Endothelial cell of umbilical vein (primary cell): ENCODE measurements around the gene KCP. TPM values are rescaled to one million over a fixed set of nuclear protein-coding genes. Genes with fewer than 3 reads are reported as not detected.

Experiments
- BruUV-seq: library from RNA; stranded (reverse); fragments of 400-500 nt; replicated peaks from 2 replicates; lab custom pipeline; 2021; lab: Mats Ljungman, UMichigan
- CTCF ChIA-PET: fragments of 300-600, 350-600 bp; sonication (Branson Sonifier 250); formaldehyde crosslinking; loops from one replicate; lab custom pipeline; 2021; ENCODE audit warnings: antibody characterized with exemption, inconsistent platforms; lab: Charles Lee
- POLR2A ChIA-PET: fragments of 300-600, 350-600 bp; sonication (Branson Sonifier 250); formaldehyde crosslinking; loops from one replicate; lab custom pipeline; 2021; ENCODE audit warnings: antibody characterized with exemption, inconsistent platforms; lab: Charles Lee
- DNase-seq: peaks from one replicate; pipeline ENCODE4 v3.0.0-alpha.2; 2011; ENCODE audit warnings: low read depth, low spot score
- FAIRE-seq: peaks from 2 replicates; lab custom pipeline; 2011; peaks lifted over from hg19 to GRCh38; lab: Jason Lieb, UNC
- H2AFZ ChIP-seq: 2 replicates; pipeline ENCODE4 v1.6.0; 2012; ENCODE audit warnings: low read depth, low read length, control low read depth, inconsistent platforms
- H3K27ac ChIP-seq: 2 replicates; pipeline ENCODE4 v1.5.1; 2011; ENCODE audit warnings: low read depth, mild to moderate bottlenecking, control low read depth, low read length, moderate library complexity; ENCODE audit not compliant: insufficient read depth
- H3K27me3 ChIP-seq, 2 experiments: 2 replicates each; pipeline versions ENCODE4 v1.6.0 to v1.6.1; 2011; ENCODE audit warnings: low read length in 2 of 2, mixed read lengths in 1 of 2; ENCODE audit not compliant: control insufficient read depth in 2 of 2, insufficient read depth in 2 of 2
- H3K36me3 ChIP-seq, 2 experiments: 2 replicates in 1 of 2; 3 replicates in 1 of 2; pipeline ENCODE4 v1.5.1; 2011; ENCODE audit warnings: low read length in 2 of 2, mild to moderate bottlenecking in 1 of 2, moderate library complexity in 1 of 2; ENCODE audit not compliant: control insufficient read depth in 2 of 2, insufficient read depth in 2 of 2; ENCODE audit errors: extremely low read depth in 1 of 2
- H3K4me1 ChIP-seq: 3 replicates; pipeline ENCODE4 v1.5.1; 2011; ENCODE audit warnings: mild to moderate bottlenecking, low read length; ENCODE audit not compliant: control insufficient read depth, insufficient read depth; ENCODE audit errors: extremely low read depth
- H3K4me2 ChIP-seq: 2 replicates; pipeline ENCODE4 v1.6.1; 2011; ENCODE audit warnings: low read length, control low read depth, mixed read lengths; ENCODE audit not compliant: insufficient read depth
- H3K4me3 ChIP-seq, 3 experiments: fragments of 200-600 bp in 1 of 3; sonication (generic), shearing (Covaris generic) in 1 of 3; replicated peaks in 1 of 3; 2 replicates each; pipeline ENCODE4 v1.5.1; 2011 to 2016; ENCODE audit warnings: control low read depth in 3 of 3, low read length in 3 of 3, mild to moderate bottlenecking in 2 of 3, inconsistent platforms in 1 of 3, low read depth in 1 of 3, moderate library complexity in 1 of 3; ENCODE audit not compliant: insufficient read depth in 1 of 3
- H3K79me2 ChIP-seq: 2 replicates; pipeline ENCODE4 v1.6.0; 2012; ENCODE audit warnings: low read length, inconsistent platforms; ENCODE audit not compliant: control insufficient read depth, insufficient read depth
- H3K9ac ChIP-seq: replicated peaks from 2 replicates; pipeline ENCODE3; 2011; ENCODE audit warnings: low read length, control low read depth; ENCODE audit not compliant: insufficient read depth; ENCODE audit errors: extremely low read depth
- H3K9me1 ChIP-seq: replicated peaks from 3 replicates; pipeline ENCODE4 v1.6.0; 2011; ENCODE audit warnings: mild to moderate bottlenecking, low read length; ENCODE audit not compliant: control insufficient read depth, insufficient read depth; ENCODE audit errors: extremely low read depth
- H3K9me3 ChIP-seq: replicated peaks from 2 replicates; pipeline ENCODE4 v1.5.1; 2012; ENCODE audit warnings: low read length, inconsistent platforms; ENCODE audit not compliant: control insufficient read depth, insufficient read depth
- H4K20me1 ChIP-seq: replicated peaks from 2 replicates; pipeline ENCODE3; 2011; ENCODE audit warnings: mild to moderate bottlenecking, low read length; ENCODE audit not compliant: control insufficient read depth, insufficient read depth; ENCODE audit errors: extremely low read depth
- EZH2 ChIP-seq: IDR thresholded peaks from 2 replicates; pipeline ENCODE4 v1.6.1; 2012; ENCODE audit warnings: borderline replicate concordance, low read depth, mild to moderate bottlenecking, moderate library complexity, low read length, inconsistent platforms; ENCODE audit not compliant: severe bottlenecking
- FOS ChIP-seq: IDR thresholded peaks from 2 replicates; pipeline ENCODE4 v1.6.1; 2011; ENCODE audit warnings: mild to moderate bottlenecking, low read length, moderate library complexity, borderline replicate concordance; ENCODE audit not compliant: insufficient read depth
- GATA2 ChIP-seq: IDR thresholded peaks from 2 replicates; pipeline ENCODE4 v1.7.0; 2011; ENCODE audit warnings: low read depth, mild to moderate bottlenecking, moderate library complexity, mixed read lengths, low read length; ENCODE audit not compliant: insufficient read length, insufficient read depth
- JUN ChIP-seq: IDR thresholded peaks from 2 replicates; pipeline ENCODE4 v1.6.1; 2011; ENCODE audit warnings: borderline replicate concordance, low read depth; ENCODE audit not compliant: insufficient read length, insufficient read depth
- MYC ChIP-seq: IDR thresholded peaks from one replicate; pipeline ENCODE4 v1.6.1; 2011; ENCODE audit warnings: mild to moderate bottlenecking, low read depth, low read length
- POLR2A ChIP-seq: IDR thresholded peaks from 2 replicates; pipeline ENCODE4 v1.6.1; 2012; ENCODE audit warnings: low read depth, mild to moderate bottlenecking, control low read depth, low read length
- POLR2AphosphoS5 ChIP-seq: IDR thresholded peaks from 2 replicates; pipeline ENCODE4 v1.6.1; 2012; ENCODE audit warnings: low read depth, mild to moderate bottlenecking, control low read depth, low read length, moderate library complexity; ENCODE audit not compliant: insufficient read depth
- dilution Hi-C: fragments of 300-500 bp; cut with MboI; formaldehyde crosslinking; loops from one replicate; pipeline ENCODE4 v1.15.0; 2019; ENCODE audit warnings: low sequenced_read_pairs; ENCODE audit not compliant: extremely low pct_ligation_motif_present
- intact Hi-C: fragments of 100-400 bp; cut with micrococcal nuclease; formaldehyde crosslinking; loops from one replicate; pipeline ENCODE4 v1.10.0; 2022
- polyA plus RNA-seq, 4 experiments: library from polyadenylated mRNA; depleted of rRNA in 3 of 4; stranded (reverse) in 3 of 4; unstranded in 1 of 4; fragments of >200 nt; gene quantifications; 2 replicates each; pipeline versions ENCODE4 v1.2.1 to v1.2.3, GENCODE V29; 2011 to 2012; ENCODE audit warnings: missing spikeins in 1 of 4
- total RNA-seq: library from RNA; stranded (reverse); gene quantifications from 2 replicates; pipeline ENCODE4 v1.2.3, GENCODE V29; 2021
- TF ChIP-seq, protein P1 (sequence below), 2 donors: IDR thresholded peaks; 1 replicate in 1 of 2; 2 replicates in 1 of 2; pipeline ENCODE4 v1.5.1; 2011; ENCODE audit warnings: low read length in 2 of 2, mild to moderate bottlenecking in 2 of 2, moderate library complexity in 2 of 2, control low read depth in 1 of 2, inconsistent platforms in 1 of 2, low read depth in 1 of 2; ENCODE audit not compliant: insufficient read depth in 1 of 2; ENCODE audit errors: extremely low read depth in 1 of 2
- TF ChIP-seq, protein P2 (sequence below): IDR thresholded peaks from 2 replicates; pipeline ENCODE4 v1.6.1; 2011; ENCODE audit not compliant: insufficient read depth, insufficient read length

Gene KCP
- total and polyA plus RNA-seq, 2 donors (not counting 3 experiments of a cell fraction or from before 2014, with no cell fraction given) = not detected

DNA sequence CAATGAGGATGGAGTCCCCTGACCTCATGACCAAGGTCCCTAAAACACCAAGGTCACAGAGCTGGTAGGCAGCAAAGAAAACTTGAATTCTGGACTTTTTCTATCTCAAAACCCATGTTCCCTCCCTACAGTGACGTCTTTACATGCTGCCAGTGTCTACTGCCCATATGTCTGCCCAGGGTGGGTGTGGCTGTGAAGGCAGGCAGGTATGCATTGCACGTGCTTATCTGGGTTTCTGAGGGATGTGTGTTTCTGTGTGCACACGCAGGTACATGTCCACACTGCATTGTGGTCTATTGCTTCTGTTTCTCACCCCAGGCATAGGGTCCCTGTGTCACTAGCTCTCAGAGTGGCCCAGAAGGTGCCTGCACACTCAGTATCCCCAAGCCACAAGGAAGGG lies 34.4 kb downstream of the KCP start:
- TF ChIP-seq, protein P1, sequence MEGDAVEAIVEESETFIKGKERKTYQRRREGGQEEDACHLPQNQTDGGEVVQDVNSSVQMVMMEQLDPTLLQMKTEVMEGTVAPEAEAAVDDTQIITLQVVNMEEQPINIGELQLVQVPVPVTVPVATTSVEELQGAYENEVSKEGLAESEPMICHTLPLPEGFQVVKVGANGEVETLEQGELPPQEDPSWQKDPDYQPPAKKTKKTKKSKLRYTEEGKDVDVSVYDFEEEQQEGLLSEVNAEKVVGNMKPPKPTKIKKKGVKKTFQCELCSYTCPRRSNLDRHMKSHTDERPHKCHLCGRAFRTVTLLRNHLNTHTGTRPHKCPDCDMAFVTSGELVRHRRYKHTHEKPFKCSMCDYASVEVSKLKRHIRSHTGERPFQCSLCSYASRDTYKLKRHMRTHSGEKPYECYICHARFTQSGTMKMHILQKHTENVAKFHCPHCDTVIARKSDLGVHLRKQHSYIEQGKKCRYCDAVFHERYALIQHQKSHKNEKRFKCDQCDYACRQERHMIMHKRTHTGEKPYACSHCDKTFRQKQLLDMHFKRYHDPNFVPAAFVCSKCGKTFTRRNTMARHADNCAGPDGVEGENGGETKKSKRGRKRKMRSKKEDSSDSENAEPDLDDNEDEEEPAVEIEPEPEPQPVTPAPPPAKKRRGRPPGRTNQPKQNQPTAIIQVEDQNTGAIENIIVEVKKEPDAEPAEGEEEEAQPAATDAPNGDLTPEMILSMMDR (IDR thresholded peaks at IDR 0.05; ENCODE audit: extremely low read depth in 1 of 2, insufficient read depth in 1 of 2, low read depth in 1 of 2, low read length in 2 of 2) = no peak
- TF ChIP-seq MYC = no peak
- TF ChIP-seq, protein P2, sequence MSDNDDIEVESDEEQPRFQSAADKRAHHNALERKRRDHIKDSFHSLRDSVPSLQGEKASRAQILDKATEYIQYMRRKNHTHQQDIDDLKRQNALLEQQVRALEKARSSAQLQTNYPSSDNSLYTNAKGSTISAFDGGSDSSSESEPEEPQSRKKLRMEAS = no peak
- no peak for TF ChIP-seq JUN
- TF ChIP-seq POLR2A = no peak
- TF ChIP-seq FOS = no peak
- TF ChIP-seq GATA2 = no peak
- no peak for TF ChIP-seq POLR2AphosphoS5
- TF ChIP-seq EZH2 = no peak
- dilution Hi-C loops (no loop called here), intact Hi-C loops (no loop called here)
- no TSS peak for BruUV-seq
- Histone ChIP-seq H3K9ac (no peak overlapping the region), H2AFZ (no peak overlapping the region), H4K20me1 (no peaks in the 10 kb centered on the region), H3K27ac (no peak overlapping the region), H3K36me3 (no peaks in the 10 kb centered on the region), H3K27me3 (peaks cover 0 to 4% of the 10 kb centered on the region in 2 experiments), H3K4me2 (no peak overlapping the region), H3K4me1 (no peaks in the 10 kb centered on the region), H3K79me2 (no peaks in the 10 kb centered on the region), H3K4me3 (no peak overlapping the region), H3K9me1 (no peaks in the 10 kb centered on the region), H3K9me3 (no peaks in the 10 kb centered on the region)
- ChIA-PET POLR2A (no interaction called here), CTCF (no interaction called here)
- FAIRE-seq = no peak
- no peak for DNase-seq
